ENCODE measurements around the gene MRPS24.

Gene MRPS24

DNA sequence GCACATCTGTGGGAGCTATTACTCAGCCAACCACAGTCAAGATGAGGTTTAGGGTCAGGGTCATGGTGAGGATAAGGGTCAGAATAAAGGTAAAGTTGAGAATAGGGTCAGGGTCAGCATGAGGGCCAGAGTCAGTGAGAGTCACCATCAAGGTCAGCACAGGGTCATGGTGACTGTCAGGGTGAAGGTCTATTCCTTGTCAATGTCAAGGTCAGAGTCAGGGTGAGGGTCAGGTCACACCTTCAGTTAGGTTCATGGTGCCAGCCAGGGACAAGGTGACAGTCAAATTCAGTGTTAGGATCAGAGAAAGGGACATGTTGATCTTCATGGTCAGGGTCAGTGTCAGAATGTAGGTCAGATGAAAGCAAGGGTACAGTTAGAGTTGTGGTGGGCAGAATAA, 14.1 kb downstream of the MRPS24 start:
- TF ChIP-seq SIN3A (IDR thresholded peaks at IDR 0.05; ENCODE audit: borderline replicate concordance, insufficient read depth, low read length) (no peak), FOXP2 (optimal IDR thresholded peaks at IDR 0.05; ENCODE audit: borderline replicate concordance, extremely low read depth, extremely low read length, insufficient read depth) (no peak), POLR2AphosphoS5 (IDR thresholded peaks at IDR 0.05; ENCODE audit: low read depth, low read length) (no peak), TAF1 (IDR thresholded peaks at IDR 0.05; ENCODE audit: borderline replicate concordance, insufficient read depth, low read length) (no peak)
- TF ChIP-seq, protein P1, sequence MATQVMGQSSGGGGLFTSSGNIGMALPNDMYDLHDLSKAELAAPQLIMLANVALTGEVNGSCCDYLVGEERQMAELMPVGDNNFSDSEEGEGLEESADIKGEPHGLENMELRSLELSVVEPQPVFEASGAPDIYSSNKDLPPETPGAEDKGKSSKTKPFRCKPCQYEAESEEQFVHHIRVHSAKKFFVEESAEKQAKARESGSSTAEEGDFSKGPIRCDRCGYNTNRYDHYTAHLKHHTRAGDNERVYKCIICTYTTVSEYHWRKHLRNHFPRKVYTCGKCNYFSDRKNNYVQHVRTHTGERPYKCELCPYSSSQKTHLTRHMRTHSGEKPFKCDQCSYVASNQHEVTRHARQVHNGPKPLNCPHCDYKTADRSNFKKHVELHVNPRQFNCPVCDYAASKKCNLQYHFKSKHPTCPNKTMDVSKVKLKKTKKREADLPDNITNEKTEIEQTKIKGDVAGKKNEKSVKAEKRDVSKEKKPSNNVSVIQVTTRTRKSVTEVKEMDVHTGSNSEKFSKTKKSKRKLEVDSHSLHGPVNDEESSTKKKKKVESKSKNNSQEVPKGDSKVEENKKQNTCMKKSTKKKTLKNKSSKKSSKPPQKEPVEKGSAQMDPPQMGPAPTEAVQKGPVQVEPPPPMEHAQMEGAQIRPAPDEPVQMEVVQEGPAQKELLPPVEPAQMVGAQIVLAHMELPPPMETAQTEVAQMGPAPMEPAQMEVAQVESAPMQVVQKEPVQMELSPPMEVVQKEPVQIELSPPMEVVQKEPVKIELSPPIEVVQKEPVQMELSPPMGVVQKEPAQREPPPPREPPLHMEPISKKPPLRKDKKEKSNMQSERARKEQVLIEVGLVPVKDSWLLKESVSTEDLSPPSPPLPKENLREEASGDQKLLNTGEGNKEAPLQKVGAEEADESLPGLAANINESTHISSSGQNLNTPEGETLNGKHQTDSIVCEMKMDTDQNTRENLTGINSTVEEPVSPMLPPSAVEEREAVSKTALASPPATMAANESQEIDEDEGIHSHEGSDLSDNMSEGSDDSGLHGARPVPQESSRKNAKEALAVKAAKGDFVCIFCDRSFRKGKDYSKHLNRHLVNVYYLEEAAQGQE (IDR thresholded peaks at IDR 0.05; ENCODE audit: insufficient read depth in 1 of 2, low read depth in 2 of 2, low read length in 2 of 2), result no peak

GRCh38 chr7:43851805-43852204, 17.5 kb downstream of the MRPS24 start:
- TF ChIP-seq SIN3A (IDR thresholded peaks at IDR 0.05; ENCODE audit: borderline replicate concordance, insufficient read depth, low read length), result no peak
- TF ChIP-seq, protein P1 (IDR thresholded peaks at IDR 0.05; ENCODE audit: insufficient read depth in 1 of 2, low read depth in 2 of 2, low read length in 2 of 2), result no peak
- no peak for TF ChIP-seq TAF1 (IDR thresholded peaks at IDR 0.05; ENCODE audit: borderline replicate concordance, insufficient read depth, low read length)
- no peak for TF ChIP-seq POLR2AphosphoS5 (IDR thresholded peaks at IDR 0.05; ENCODE audit: low read depth, low read length)
- no peak for TF ChIP-seq FOXP2 (optimal IDR thresholded peaks at IDR 0.05; ENCODE audit: borderline replicate concordance, extremely low read depth, extremely low read length, insufficient read depth)

DNA sequence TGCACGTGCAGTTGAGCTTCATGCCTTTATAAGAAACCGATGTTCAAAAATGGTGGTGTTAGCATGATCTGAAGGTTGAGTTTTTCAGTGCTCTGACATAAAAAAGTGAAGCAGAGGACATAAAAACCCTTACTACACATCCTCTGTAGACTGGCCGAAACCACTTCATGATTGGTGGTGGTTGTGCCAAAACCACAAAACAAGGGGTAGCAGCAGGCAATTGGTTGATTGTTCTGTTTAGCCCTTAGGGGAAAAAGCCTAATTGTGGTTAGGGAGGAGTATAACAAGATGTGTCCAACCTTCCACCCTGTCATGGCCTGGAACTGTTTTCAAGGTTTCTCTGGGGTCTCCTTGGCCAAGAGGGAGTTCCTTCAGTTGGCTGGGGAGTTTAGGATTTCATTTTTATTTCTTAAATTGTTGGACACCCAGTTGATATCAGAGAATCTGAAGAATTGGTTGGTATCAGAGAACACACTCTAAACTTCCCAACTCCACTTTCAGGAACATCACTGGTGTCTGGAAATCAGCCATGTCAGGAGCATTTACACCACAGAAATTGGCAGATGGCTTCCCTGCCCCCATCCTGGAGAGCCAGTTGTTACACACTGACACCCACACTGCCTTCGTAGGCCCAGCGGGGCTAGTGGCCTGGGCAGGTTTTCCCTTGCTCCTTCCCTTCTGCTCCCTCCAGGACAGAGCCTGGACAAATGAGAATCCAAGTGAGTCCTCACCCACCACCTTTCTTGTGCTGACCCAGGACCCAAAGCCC, 18.8 kb downstream of the MRPS24 start:
- no peak for TF ChIP-seq FOXP2 (optimal IDR thresholded peaks at IDR 0.05; ENCODE audit: borderline replicate concordance, extremely low read depth, extremely low read length, insufficient read depth)
- TF ChIP-seq, protein P1 (IDR thresholded peaks at IDR 0.05; ENCODE audit: insufficient read depth in 1 of 2, low read depth in 2 of 2, low read length in 2 of 2), result no peak
- no peak for TF ChIP-seq POLR2AphosphoS5 (IDR thresholded peaks at IDR 0.05; ENCODE audit: low read depth, low read length)
- TF ChIP-seq TAF1 (IDR thresholded peaks at IDR 0.05; ENCODE audit: borderline replicate concordance, insufficient read depth, low read length), result no peak
- TF ChIP-seq SIN3A (IDR thresholded peaks at IDR 0.05; ENCODE audit: borderline replicate concordance, insufficient read depth, low read length), result no peak

GRCh38 chr7:43849047-43849446, 20.3 kb downstream of the MRPS24 start:
- TF ChIP-seq, protein P1 (IDR thresholded peaks at IDR 0.05; ENCODE audit: insufficient read depth in 1 of 2, low read depth in 2 of 2, low read length in 2 of 2), result no peak
- TF ChIP-seq SIN3A (IDR thresholded peaks at IDR 0.05; ENCODE audit: borderline replicate concordance, insufficient read depth, low read length), result no peak
- no peak for TF ChIP-seq POLR2AphosphoS5 (IDR thresholded peaks at IDR 0.05; ENCODE audit: low read depth, low read length)
- TF ChIP-seq TAF1 (IDR thresholded peaks at IDR 0.05; ENCODE audit: borderline replicate concordance, insufficient read depth, low read length), result no peak
- TF ChIP-seq FOXP2 (optimal IDR thresholded peaks at IDR 0.05; ENCODE audit: borderline replicate concordance, extremely low read depth, extremely low read length, insufficient read depth), result no peak

Measured in PFSK-1 (cell line).